ENCODE results near the gene PLK2. TPM values are rescaled to one million over a fixed set of nuclear protein-coding genes. Genes with fewer than 3 reads are reported as not detected.

PLK2 gene
- total RNA-seq, 4 donors from 2014 or later, result 25.7 to 56.5 (median 31.4) TPM

DNA sequence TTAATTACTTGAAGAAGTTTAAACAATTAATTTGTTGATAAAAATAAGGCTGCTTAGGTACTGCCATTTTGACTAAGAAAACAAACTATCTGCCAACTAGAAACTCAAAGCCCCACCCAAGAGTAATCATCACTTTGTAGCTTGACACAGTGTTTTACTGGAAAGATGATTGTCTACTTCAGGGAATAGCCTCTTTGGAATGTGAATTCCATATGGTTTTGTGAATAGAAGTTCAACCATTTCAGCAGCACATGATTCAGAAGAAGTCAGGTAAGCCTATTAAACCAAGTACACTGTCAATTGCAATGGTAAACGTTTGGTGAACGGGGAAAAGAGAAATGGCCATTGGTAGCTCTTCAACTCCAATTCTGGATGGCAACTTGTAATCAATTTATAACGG lies 55.2 kb downstream of the PLK2 start:
- intact Hi-C loops (cut with DNase I), result no loop called here
- no peaks in the 10 kb centered on the region for H3K27me3 ChIP-seq
- H3K36me3 ChIP-seq, result no peaks in the 10 kb centered on the region
- H3K4me1 ChIP-seq, result no peaks in the 10 kb centered on the region
- no peak overlapping the region for H3K27ac ChIP-seq (replicated peaks in 1 of 4)
- no peak for DNase-seq (ENCODE audit: extremely low spot score)
- WGBS, result 90% methylated on average over 3 of the region's 3 CpGs
- no peak overlapping the region for H3K4me3 ChIP-seq
- TF ChIP-seq, protein P1, sequence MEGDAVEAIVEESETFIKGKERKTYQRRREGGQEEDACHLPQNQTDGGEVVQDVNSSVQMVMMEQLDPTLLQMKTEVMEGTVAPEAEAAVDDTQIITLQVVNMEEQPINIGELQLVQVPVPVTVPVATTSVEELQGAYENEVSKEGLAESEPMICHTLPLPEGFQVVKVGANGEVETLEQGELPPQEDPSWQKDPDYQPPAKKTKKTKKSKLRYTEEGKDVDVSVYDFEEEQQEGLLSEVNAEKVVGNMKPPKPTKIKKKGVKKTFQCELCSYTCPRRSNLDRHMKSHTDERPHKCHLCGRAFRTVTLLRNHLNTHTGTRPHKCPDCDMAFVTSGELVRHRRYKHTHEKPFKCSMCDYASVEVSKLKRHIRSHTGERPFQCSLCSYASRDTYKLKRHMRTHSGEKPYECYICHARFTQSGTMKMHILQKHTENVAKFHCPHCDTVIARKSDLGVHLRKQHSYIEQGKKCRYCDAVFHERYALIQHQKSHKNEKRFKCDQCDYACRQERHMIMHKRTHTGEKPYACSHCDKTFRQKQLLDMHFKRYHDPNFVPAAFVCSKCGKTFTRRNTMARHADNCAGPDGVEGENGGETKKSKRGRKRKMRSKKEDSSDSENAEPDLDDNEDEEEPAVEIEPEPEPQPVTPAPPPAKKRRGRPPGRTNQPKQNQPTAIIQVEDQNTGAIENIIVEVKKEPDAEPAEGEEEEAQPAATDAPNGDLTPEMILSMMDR (IDR thresholded peaks at IDR 0.05), result no peak
- TF ChIP-seq EP300 (IDR thresholded peaks at IDR 0.05) (no peak), POLR2AphosphoS5 (IDR thresholded peaks at IDR 0.05) (no peak), POLR2A (IDR thresholded peaks at IDR 0.05; ENCODE audit: low read depth) (no peak)
- no peaks in the 10 kb centered on the region for H3K9me3 ChIP-seq

Other genes with a start within 250 kb of the PLK2 start
- gene GAPT, start 31.3 kb upstream of the PLK2 start, total RNA-seq, result 1 to 10 TPM in 2 of 4 donors, under 1 TPM in 1, not detected in 1; 0.80 to 3.3 (median 1.2) TPM
- 1 to 10 TPM; 2.6 to 9.6 (median 5.9) TPM for gene RAB3C, start 123.0 kb upstream of the PLK2 start, total RNA-seq

Measured in esophagus muscularis mucosa (tissue), 4 donors.